K562 (cell line): ENCODE results near the gene TFPT. TPM values are rescaled to one million over a fixed set of nuclear protein-coding genes. Genes with fewer than 3 reads are reported as not detected.

Source experiments
- ATF7 ChIP-seq: fragments of 450-650 bp; IDR thresholded peaks from 2 replicates; pipeline ENCODE4 v1.7.1; 2014; ENCODE audit warnings: mild to moderate bottlenecking, moderate library complexity
- CBX1 ChIP-seq: sonication (generic); IDR thresholded peaks from 2 replicates; pipeline ENCODE4 v1.6.1; 2016; ENCODE audit warnings: antibody characterized with exemption, low read depth, mild to moderate bottlenecking
- CREBBP ChIP-seq: IDR thresholded peaks from one replicate; pipeline ENCODE4 v1.6.1; 2012; ENCODE audit warnings: low read depth, mild to moderate bottlenecking, control low read depth, inconsistent platforms, low read length
- DACH1 ChIP-seq: fragments of 450-650 bp; IDR thresholded peaks from 2 replicates; pipeline ENCODE4 v1.6.1; 2018; ENCODE audit not compliant: partially characterized antibody
- FOXJ3 ChIP-seq: sonication (generic); formaldehyde crosslinking; IDR thresholded peaks from 2 replicates; pipeline ENCODE4 v1.4.0; 2020; ENCODE audit warnings: mild to moderate bottlenecking, missing genetic modification reagents
- FOXM1 ChIP-seq, 2 experiments: fragments of 450-650 bp in 1 of 2; sonication (generic) in 1 of 2; formaldehyde crosslinking in 1 of 2; IDR thresholded peaks; 2 replicates each; pipeline versions ENCODE4 v1.6.1 to v1.9.0; 2017 to 2022; ENCODE audit warnings: low read depth in 2 of 2, mild to moderate bottlenecking in 2 of 2, missing genetic modification reagents in 1 of 2, moderate library complexity in 1 of 2
- GATAD2B ChIP-seq: fragments of 450-650 bp; IDR thresholded peaks from 2 replicates; pipeline ENCODE4 v1.6.1; 2017; ENCODE audit warnings: mild to moderate bottlenecking, borderline replicate concordance
- NONO ChIP-seq, 2 experiments: fragments of 200-400 bp in 1 of 2; fragments of 450-650 bp in 1 of 2; formaldehyde crosslinking in 1 of 2; IDR thresholded peaks; 2 replicates each; pipeline ENCODE4 v1.6.1; 2017; ENCODE audit warnings: low read depth in 2 of 2, mild to moderate bottlenecking in 2 of 2, moderate library complexity in 2 of 2, low read length in 1 of 2
- NR2C1 ChIP-seq, 2 experiments: fragments of 450-650 bp; IDR thresholded peaks; 2 replicates each; pipeline ENCODE4 v1.6.1; 2017; ENCODE audit warnings: mild to moderate bottlenecking in 2 of 2, antibody characterized with exemption in 1 of 2, inconsistent platforms in 1 of 2, missing compliant biosample characterization in 1 of 2, missing genetic modification characterization in 1 of 2
- RNF2 ChIP-seq: sonication (generic); IDR thresholded peaks from 2 replicates; pipeline ENCODE4 v1.6.1; 2016
- ZEB2 ChIP-seq: fragments of 450-650 bp; IDR thresholded peaks from 2 replicates; pipeline ENCODE4 v1.6.1; 2016
- ZNF354B ChIP-seq: fragments of 250-450 bp; sonication (Bioruptor Pico); IDR thresholded peaks from 2 replicates; pipeline ENCODE4 v1.4.0; 2020
- polyA plus RNA-seq, 8 experiments: library from polyadenylated mRNA; depleted of rRNA in 4 of 8; stranded (reverse) in 5 of 8; unstranded in 3 of 8; fragments of >200 nt; fragmentation: Nextera tagmentation in 2 of 8; fragmentation: Illumina TruSeq in 1 of 8; extraction: Ambion mirVana in 2 of 8; extraction: Trizol in 1 of 8; gene quantifications; 2 replicates each; pipeline versions ENCODE4 v1.2.1 to v1.2.3, GENCODE V29; 2011 to 2014; ENCODE audit warnings: inconsistent platforms in 1 of 8, missing spikeins in 1 of 8
- total RNA-seq, 7 experiments: library from RNA; depleted of rRNA in 6 of 7; stranded (reverse); fragments of >200 nt in 6 of 7; fragmentation: Illumina TruSeq in 2 of 7; extraction: Trizol in 2 of 7; gene quantifications; 2 replicates each; pipeline versions ENCODE4 v1.2.1 to v1.2.3, GENCODE V29; 2011 to 2021; ENCODE audit warnings: low replicate concordance in 1 of 7
- TF ChIP-seq, protein P1 (sequence below): sonication (generic); formaldehyde crosslinking; IDR thresholded peaks from 2 replicates; pipeline ENCODE4 v1.8.0; 2023; ENCODE audit warnings: mild to moderate bottlenecking, missing genetic modification reagents
- TF ChIP-seq, protein P2 (sequence below): fragments of 200-400 bp; formaldehyde crosslinking; IDR thresholded peaks from 2 replicates; pipeline ENCODE4 v1.6.1; 2017; ENCODE audit warnings: mild to moderate bottlenecking, low read depth, low read length, moderate library complexity
- TF ChIP-seq, protein P3 (sequence below): fragments of 250-450 bp; sonication (Bioruptor Pico); IDR thresholded peaks from 2 replicates; pipeline ENCODE4 v1.4.0; 2020
- TF ChIP-seq, protein P4 (sequence below): fragments of 250-450 bp; sonication (Bioruptor Pico); IDR thresholded peaks from 2 replicates; pipeline ENCODE4 v1.4.0; 2020; ENCODE audit warnings: borderline replicate concordance
- TF ChIP-seq, protein P5 (sequence below): sonication (generic); formaldehyde crosslinking; IDR thresholded peaks from 2 replicates; pipeline ENCODE4 v1.9.0; 2022; ENCODE audit warnings: mild to moderate bottlenecking, missing genetic modification reagents

Gene TFPT
- total and polyA plus RNA-seq, 9 of the 15 experiments (the other 6 are each of a cell fraction or from before 2014, with no cell fraction given), result 0.72 to 16.4 (median 9.2) TPM

DNA sequence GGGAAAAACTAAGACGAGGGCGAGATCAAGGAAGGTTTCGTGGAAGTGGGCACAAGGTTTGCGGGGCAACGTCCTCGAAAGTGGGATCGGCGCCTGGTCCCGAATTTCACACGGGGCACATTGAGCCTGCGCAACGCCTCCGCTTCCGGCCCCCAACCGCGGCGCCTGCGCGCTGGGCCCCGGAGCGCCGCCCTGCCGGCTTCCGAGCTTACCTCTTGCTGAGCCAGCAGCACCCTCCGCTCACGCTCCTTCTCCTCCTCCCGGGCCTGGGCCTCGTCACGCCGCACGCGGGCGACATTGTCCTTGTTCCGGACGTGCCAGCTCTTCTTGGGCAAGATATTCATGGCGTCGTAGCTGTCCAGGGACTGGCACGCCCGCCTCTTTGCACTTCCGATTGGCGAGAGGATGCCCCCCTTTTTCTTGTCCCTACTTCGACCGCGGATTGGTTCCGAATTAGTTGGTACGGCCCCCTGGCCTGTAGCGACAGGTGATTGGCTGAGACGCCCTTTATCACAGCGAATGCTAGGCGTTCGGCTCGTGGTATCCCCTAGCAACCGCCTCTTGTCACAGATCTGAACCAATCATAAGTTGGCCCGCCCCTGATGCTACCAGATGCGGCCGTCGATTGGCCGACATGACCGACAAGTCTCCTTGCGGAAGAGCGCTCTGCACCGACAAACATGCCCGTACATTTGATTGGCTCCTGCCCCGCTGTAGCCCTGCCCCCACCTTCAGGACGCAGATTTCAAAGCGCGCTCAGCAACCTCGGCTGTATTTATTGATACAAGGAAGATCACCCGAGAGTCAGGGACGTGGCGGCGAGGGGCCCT lies 44.1 kb upstream of the TFPT start, which contains the start of gene LENG1 (continued):
- TF ChIP-seq, protein P1, sequence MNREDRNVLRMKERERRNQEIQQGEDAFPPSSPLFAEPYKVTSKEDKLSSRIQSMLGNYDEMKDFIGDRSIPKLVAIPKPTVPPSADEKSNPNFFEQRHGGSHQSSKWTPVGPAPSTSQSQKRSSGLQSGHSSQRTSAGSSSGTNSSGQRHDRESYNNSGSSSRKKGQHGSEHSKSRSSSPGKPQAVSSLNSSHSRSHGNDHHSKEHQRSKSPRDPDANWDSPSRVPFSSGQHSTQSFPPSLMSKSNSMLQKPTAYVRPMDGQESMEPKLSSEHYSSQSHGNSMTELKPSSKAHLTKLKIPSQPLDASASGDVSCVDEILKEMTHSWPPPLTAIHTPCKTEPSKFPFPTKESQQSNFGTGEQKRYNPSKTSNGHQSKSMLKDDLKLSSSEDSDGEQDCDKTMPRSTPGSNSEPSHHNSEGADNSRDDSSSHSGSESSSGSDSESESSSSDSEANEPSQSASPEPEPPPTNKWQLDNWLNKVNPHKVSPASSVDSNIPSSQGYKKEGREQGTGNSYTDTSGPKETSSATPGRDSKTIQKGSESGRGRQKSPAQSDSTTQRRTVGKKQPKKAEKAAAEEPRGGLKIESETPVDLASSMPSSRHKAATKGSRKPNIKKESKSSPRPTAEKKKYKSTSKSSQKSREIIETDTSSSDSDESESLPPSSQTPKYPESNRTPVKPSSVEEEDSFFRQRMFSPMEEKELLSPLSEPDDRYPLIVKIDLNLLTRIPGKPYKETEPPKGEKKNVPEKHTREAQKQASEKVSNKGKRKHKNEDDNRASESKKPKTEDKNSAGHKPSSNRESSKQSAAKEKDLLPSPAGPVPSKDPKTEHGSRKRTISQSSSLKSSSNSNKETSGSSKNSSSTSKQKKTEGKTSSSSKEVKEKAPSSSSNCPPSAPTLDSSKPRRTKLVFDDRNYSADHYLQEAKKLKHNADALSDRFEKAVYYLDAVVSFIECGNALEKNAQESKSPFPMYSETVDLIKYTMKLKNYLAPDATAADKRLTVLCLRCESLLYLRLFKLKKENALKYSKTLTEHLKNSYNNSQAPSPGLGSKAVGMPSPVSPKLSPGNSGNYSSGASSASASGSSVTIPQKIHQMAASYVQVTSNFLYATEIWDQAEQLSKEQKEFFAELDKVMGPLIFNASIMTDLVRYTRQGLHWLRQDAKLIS (CRISPR knock-in tag), result no peak
- TF ChIP-seq GATAD2B, result no peak
- peak; percentile 79 for TF ChIP-seq ATF7
- TF ChIP-seq CREBBP, result no peak
- TF ChIP-seq NONO (IDR thresholded peaks at IDR 0.05; ENCODE audit: low read depth in 2 of 2, low read length in 1 of 2), result peak in 1 of 2 experiments; percentile 34; a peak in 1 of 4 replicates
- TF ChIP-seq, protein P2, sequence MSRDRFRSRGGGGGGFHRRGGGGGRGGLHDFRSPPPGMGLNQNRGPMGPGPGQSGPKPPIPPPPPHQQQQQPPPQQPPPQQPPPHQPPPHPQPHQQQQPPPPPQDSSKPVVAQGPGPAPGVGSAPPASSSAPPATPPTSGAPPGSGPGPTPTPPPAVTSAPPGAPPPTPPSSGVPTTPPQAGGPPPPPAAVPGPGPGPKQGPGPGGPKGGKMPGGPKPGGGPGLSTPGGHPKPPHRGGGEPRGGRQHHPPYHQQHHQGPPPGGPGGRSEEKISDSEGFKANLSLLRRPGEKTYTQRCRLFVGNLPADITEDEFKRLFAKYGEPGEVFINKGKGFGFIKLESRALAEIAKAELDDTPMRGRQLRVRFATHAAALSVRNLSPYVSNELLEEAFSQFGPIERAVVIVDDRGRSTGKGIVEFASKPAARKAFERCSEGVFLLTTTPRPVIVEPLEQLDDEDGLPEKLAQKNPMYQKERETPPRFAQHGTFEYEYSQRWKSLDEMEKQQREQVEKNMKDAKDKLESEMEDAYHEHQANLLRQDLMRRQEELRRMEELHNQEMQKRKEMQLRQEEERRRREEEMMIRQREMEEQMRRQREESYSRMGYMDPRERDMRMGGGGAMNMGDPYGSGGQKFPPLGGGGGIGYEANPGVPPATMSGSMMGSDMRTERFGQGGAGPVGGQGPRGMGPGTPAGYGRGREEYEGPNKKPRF, result no peak
- TF ChIP-seq ZNF354B (CRISPR knock-in tag), result no peak
- TF ChIP-seq, protein P3, sequence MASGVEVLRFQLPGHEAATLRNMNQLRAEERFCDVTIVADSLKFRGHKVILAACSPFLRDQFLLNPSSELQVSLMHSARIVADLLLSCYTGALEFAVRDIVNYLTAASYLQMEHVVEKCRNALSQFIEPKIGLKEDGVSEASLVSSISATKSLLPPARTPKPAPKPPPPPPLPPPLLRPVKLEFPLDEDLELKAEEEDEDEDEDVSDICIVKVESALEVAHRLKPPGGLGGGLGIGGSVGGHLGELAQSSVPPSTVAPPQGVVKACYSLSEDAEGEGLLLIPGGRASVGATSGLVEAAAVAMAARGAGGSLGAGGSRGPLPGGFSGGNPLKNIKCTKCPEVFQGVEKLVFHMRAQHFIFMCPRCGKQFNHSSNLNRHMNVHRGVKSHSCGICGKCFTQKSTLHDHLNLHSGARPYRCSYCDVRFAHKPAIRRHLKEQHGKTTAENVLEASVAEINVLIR (CRISPR knock-in tag), result peak; percentile 42; the same call in 1 of the 2 replicates
- 0 out of 2 replicates have a peak, but pooled peaks have one; percentile 58 for TF ChIP-seq RNF2
- TF ChIP-seq ZEB2, result no peak
- TF ChIP-seq NR2C1 (IDR thresholded peaks at IDR 0.05), result no peak
- no peak for TF ChIP-seq NR2C1 (tag; IDR thresholded peaks at IDR 0.05)
- 0 out of 2 replicates have a peak, but pooled peaks have one; percentile 25 for TF ChIP-seq FOXM1 (IDR thresholded peaks at IDR 0.05; ENCODE audit: low read depth)
- TF ChIP-seq FOXM1 (CRISPR knock-in tag; IDR thresholded peaks at IDR 0.05; ENCODE audit: low read depth), result no peak
- TF ChIP-seq CBX1, result no peak
- no peak for TF ChIP-seq DACH1
- TF ChIP-seq, protein P4, sequence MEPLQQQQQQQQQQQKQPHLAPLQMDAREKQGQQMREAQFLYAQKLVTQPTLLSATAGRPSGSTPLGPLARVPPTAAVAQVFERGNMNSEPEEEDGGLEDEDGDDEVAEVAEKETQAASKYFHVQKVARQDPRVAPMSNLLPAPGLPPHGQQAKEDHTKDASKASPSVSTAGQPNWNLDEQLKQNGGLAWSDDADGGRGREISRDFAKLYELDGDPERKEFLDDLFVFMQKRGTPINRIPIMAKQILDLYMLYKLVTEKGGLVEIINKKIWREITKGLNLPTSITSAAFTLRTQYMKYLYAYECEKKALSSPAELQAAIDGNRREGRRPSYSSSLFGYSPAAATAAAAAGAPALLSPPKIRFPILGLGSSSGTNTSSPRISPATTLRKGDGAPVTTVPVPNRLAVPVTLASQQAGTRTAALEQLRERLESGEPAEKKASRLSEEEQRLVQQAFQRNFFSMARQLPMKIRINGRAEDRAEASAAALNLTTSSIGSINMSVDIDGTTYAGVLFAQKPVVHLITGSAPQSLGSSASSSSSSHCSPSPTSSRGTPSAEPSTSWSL (CRISPR knock-in tag), result no peak
- TF ChIP-seq, protein P5, sequence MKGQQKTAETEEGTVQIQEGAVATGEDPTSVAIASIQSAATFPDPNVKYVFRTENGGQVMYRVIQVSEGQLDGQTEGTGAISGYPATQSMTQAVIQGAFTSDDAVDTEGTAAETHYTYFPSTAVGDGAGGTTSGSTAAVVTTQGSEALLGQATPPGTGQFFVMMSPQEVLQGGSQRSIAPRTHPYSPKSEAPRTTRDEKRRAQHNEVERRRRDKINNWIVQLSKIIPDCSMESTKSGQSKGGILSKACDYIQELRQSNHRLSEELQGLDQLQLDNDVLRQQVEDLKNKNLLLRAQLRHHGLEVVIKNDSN (CRISPR knock-in tag), result peak; percentile 47; the same call in 1 of the 2 replicates
- no peak for TF ChIP-seq FOXJ3 (CRISPR knock-in tag)
